ENCODE results near the gene DNAH8.

The DNAH8 gene

DNA sequence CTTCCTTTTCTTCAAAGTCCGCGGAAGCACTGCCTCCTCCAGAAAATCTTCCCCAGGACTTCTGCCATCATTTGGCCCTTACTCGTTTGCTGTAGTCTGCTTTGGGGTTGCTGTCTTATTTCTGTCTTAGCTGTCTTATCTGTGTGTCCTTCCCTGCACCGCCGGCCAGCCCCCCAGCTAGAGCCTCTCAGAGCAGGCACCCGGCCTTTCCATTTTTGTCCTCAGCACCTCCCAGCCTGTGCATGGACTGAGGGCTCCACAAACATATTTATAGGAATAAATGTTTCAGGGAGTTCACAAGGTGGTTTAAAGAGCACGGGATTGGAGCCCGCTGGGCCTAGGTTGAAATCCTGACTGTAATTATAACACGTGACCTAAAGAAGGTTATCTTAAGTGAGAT is 341.6 kb downstream of the DNAH8 start:
- FAIRE-seq = no peak

- FAIRE-seq = no peak
Observed at GRCh38 chr6:39057251-39058155, 342.4 kb downstream of the DNAH8 start.

DNA sequence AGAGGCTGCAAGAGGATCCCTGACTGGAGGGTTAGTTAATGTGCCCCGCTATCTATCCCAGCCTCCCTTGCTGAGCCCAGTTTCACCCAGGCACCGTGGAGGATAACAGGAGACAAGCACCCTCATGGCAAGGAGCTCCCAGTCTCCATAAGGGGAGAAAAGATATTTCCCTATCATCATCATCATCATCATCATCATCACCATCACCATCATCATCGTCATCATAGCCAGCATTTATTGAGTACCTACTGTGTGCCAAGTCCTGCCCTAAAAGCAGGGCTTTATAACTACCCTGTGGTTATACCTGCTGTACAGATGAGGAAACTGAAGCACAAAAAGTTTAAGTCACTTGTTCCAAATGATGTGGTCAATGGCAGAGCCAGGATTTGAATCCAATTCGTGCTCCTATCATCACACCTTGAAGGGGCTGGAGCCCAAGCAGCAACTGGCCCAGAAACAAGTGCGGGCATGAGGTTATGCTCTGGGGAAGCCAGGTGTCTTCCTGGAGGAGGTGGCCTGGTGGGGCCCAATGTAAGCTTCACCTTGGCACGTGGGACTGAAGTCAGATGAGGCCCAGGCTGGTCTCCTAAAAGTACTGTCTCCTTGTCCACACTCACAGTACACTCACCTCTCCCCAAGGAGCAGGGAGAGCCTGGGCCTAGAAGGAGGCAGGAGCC is 343.5 kb downstream of the DNAH8 start:
- FAIRE-seq = no peak

GRCh38 chr6:39059496-39060310 is 344.6 kb downstream of the DNAH8 start:
- no peak for FAIRE-seq

- FAIRE-seq = no peak
Observed at GRCh38 chr6:39060467-39061160, 345.5 kb downstream of the DNAH8 start.

GRCh38 chr6:39061182-39061581 is 346.1 kb downstream of the DNAH8 start:
- no peak for FAIRE-seq

DNA sequence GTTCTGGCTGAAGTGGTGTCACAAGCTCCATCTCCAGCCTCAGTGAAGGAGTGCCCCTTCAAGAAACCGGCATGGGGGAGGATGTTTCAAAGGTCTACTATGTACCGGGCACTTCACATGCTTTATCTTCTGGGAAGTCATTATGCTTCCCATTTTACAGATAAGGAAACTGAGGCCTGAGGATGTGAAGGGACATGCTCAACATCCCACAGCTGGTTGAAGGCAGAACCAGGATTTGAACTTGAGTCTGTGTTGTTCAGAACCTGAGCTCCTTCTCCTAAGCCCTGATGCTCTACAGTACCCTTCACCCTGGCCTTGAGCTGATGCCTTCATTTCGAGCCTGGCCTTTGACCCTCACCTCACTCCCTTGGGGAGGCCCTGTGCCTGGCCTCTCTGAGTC is 346.5 kb downstream of the DNAH8 start:
- FAIRE-seq = no peak

DNA sequence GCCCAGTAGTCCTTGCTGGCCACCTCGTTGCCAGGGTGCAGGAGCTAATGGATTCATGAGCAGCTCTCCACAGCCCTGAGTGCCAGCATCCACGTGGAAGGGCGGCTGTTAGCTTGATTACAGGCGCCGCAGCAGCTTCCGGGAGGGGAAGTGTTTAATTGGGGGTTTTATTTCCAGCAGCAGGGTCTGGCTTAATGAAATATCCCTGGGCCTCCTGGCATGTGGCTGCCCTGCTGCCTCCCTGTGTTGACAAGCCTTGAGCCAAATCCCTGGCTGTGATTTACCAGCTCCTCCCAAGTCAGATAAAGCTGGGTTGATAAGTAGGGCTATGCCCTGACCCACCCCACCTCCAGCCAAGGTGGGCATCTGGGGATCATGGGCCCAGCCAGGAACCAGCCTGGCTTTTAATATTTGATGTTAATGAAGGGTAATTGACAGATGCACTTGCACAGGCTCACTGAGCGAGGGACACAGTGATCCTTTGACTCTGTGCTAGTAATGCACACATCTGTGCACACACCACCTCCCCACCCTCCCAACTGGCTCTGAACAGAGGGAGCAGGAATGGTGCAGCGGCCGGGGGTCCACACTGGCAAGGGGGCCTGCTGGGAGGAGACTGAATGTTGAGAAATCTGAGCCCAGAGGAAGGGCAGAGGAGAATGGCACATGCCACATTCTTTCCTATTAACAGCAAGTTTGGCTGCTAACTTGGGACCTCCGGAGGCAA is 347.1 kb downstream of the DNAH8 start:
- no peak for FAIRE-seq

GRCh38 chr6:39063526-39063925 is 348.4 kb downstream of the DNAH8 start:
- FAIRE-seq = no peak

DNA sequence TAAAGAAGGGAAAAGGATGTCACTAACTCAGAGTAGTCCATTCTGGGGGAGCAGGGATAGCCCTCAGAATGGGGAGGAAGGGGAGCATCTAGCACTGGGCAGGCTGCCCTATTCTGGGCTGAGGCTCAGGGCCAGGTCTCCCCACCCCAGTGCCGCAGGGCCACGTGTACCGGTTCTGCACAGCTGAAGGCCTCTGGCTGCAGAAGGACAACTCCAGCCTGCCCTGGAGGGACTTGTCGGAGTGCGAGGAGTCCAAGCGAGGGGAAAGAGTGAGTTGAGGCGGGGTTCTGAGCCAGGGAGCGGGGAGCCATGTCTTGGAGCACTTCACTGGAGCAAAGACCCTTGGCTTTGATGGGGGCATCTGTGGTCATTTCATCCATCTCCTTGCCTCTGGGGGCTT is 350.4 kb downstream of the DNAH8 start:
- FAIRE-seq = no peak

- no peak for FAIRE-seq
Observed at GRCh38 chr6:39068391-39068790, 353.3 kb downstream of the DNAH8 start.

GRCh38 chr6:39072830-39073229 is 357.7 kb downstream of the DNAH8 start:
- FAIRE-seq = no peak

- no peak for FAIRE-seq
Observed at GRCh38 chr6:39073471-39074355, 358.6 kb downstream of the DNAH8 start.

DNA sequence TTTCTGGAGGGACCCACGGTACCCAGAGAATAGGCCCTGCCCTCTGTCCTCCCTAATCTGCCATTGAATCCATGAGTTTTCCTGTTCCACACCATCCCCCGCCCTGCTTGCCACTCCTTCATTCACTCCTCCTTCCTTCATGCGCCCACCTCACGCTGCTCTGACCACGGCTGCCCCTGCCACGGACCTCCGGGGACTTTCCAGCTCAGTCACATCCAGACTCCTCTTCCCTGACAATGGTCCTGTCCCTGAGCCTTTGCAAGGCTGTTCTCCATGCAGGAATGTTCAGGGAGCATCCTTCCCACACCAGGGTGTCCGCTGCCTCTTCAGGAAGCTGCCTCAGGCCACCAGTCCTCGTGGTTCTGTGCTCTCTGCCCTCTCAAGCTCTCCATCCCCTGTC is 359.4 kb downstream of the DNAH8 start:
- FAIRE-seq = no peak

DNA sequence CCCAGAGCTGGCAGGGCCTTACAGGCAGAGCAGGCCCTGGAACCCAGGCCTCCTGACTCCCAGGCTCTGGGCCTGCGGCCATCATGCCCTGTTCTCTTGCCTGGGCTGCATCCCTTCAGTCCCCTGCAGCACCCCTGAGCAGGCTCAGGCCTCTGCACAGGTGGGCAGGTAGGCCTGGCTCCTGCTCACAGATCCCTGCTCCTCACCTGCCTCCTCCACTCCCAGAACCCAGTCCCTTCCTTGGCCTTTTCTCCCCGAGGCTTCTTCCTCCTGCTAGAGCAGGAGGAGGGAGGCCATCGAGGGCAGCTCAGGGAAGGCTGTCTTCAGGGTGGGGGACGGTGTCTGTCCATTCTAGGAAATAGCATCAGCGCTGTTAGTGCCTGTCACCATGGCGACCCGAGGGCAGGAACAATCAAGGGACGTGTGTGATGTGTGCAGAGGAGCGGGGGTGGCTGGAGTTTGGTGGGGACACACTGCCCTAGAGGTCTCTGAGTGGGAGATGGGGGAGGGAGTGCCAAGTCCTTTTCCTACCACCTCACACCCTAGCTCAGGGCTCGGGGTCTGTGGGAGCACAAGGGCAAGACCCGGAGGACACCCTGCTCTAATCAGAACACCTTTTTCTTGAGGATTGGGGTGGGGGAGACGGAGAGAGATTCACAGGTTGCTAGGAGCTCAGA is 360.0 kb downstream of the DNAH8 start:
- no peak for FAIRE-seq

- FAIRE-seq = no peak
Observed at GRCh38 chr6:39075807-39076622, 360.9 kb downstream of the DNAH8 start.

- no peak for FAIRE-seq
Observed at GRCh38 chr6:39076623-39077535, 361.8 kb downstream of the DNAH8 start.

DNA sequence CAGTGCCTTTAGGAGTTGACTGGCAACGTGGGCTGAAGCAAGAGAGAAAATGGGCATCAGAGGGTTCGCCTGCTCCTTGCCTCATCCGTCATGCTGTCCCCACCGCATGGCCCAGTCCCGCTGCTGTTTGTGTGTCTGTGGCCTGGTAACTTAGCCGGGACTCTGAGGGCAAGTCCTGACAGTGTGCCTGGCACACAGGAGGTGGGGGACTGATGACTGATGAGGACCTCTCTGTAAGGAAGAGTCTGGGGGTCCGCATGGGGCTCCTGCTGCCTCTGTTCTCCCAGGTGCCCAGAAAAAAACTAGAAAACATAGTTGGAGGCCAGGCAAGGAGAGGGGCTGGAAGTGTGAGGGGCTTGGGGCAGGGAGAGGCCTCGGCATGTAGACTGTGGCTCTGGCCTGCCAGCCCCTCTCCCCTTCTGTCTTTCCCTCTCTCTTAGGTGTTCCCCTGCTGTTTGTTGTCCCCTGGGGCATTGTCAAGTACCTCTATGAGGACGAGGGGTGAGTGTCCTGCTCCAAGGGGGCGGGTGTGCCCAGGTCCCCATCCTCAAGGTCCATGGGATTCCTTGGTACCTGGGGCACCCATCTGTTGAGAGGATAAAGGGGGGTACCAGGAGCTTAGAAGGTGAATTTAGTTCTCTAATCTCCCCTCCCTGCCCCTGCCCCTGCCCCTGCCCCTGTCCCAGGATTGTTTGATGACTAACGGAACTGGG is 362.9 kb downstream of the DNAH8 start:
- no peak for FAIRE-seq
